Mesenchymal stem cell (in vitro differentiated cells and primary cell): Measurements from ENCODE around the gene CCDC200. TPM values are rescaled to one million over a fixed set of nuclear protein-coding genes. Genes with fewer than 3 reads are reported as not detected.
"Not testable (repeated sequence)": the region's sequence is repeated elsewhere in the genome, so short reads cannot be mapped to it uniquely, and the experiment has no call there.

Experiments
- DNase-seq: peaks from one replicate; pipeline ENCODE4 v3.0.0-alpha.2; 2013
- H2AFZ ChIP-seq: one replicate; pipeline ENCODE4 v1.6.1; 2013; ENCODE audit warnings: low read depth, mild to moderate bottlenecking, control low read depth, inconsistent platforms, low read length, moderate library complexity
- H2AK5ac ChIP-seq: 2 replicates; pipeline ENCODE4 v1.6.1; 2013; ENCODE audit warnings: low read length, moderate library complexity, mild to moderate bottlenecking, inconsistent platforms; ENCODE audit not compliant: severe bottlenecking
- H2BK120ac ChIP-seq: one replicate; pipeline ENCODE4 v1.6.1; 2013; ENCODE audit warnings: low read depth, mild to moderate bottlenecking, inconsistent platforms, low read length, moderate library complexity
- H2BK12ac ChIP-seq, 2 experiments: one replicate each; pipeline ENCODE4 v1.6.1; 2013; ENCODE audit warnings: inconsistent platforms in 2 of 2, low read length in 2 of 2, mild to moderate bottlenecking in 2 of 2, moderate library complexity in 2 of 2, control low read depth in 1 of 2
- H2BK15ac ChIP-seq: one replicate; pipeline ENCODE4 v1.6.1; 2013; ENCODE audit warnings: mild to moderate bottlenecking, low read depth, inconsistent platforms; ENCODE audit not compliant: poor library complexity, severe bottlenecking
- H2BK5ac ChIP-seq: 2 replicates; pipeline ENCODE4 v1.6.1; 2013; ENCODE audit warnings: low read depth, mild to moderate bottlenecking, low read length, control low read depth, inconsistent platforms; ENCODE audit not compliant: poor library complexity, severe bottlenecking
- H3K14ac ChIP-seq, 2 experiments: one replicate each; pipeline ENCODE4 v1.6.1; 2013; ENCODE audit warnings: inconsistent platforms in 2 of 2, low read length in 2 of 2, control low read depth in 1 of 2, mild to moderate bottlenecking in 1 of 2, moderate library complexity in 1 of 2
- H3K18ac ChIP-seq, 2 experiments: one replicate each; pipeline ENCODE4 v1.6.1; 2013; ENCODE audit warnings: inconsistent platforms in 2 of 2, low read length in 2 of 2, control low read depth in 1 of 2, low read depth in 1 of 2, mild to moderate bottlenecking in 1 of 2
- H3K23ac ChIP-seq, 2 experiments: one replicate each; pipeline ENCODE4 v1.6.1; 2013; ENCODE audit warnings: inconsistent platforms in 2 of 2, low read length in 2 of 2, mild to moderate bottlenecking in 2 of 2, moderate library complexity in 2 of 2, control low read depth in 1 of 2
- H3K27ac ChIP-seq: 2 replicates; pipeline ENCODE4 v1.5.1; 2013; ENCODE audit warnings: mild to moderate bottlenecking, moderate library complexity, low read length, control low read depth, inconsistent platforms; ENCODE audit not compliant: poor library complexity, severe bottlenecking
- H3K27me3 ChIP-seq, 2 experiments: 2 replicates each; pipeline versions ENCODE4 v1.6.1 to v1.7.0; 2013; ENCODE audit warnings: low read length in 2 of 2, mild to moderate bottlenecking in 2 of 2, moderate library complexity in 2 of 2, control low read depth in 1 of 2, inconsistent platforms in 1 of 2; ENCODE audit not compliant: control insufficient read depth in 1 of 2, insufficient read depth in 1 of 2
- H3K36me3 ChIP-seq, 2 experiments: 2 replicates each; pipeline versions ENCODE4 v1.6.1 to v1.7.0; 2013; ENCODE audit warnings: low read length in 2 of 2, control low read depth in 1 of 2, inconsistent platforms in 1 of 2, low read depth in 1 of 2, mild to moderate bottlenecking in 1 of 2; ENCODE audit not compliant: insufficient read depth in 2 of 2, control insufficient read depth in 1 of 2
- H3K4ac ChIP-seq, 2 experiments: one replicate each; pipeline ENCODE4 v1.6.1; 2013; ENCODE audit warnings: inconsistent platforms in 2 of 2, low read length in 2 of 2, mild to moderate bottlenecking in 2 of 2, moderate library complexity in 2 of 2, control low read depth in 1 of 2, low read depth in 1 of 2
- H3K4me1 ChIP-seq: 2 replicates; pipeline ENCODE4 v1.6.1; 2013; ENCODE audit warnings: low read depth, low read length, control low read depth; ENCODE audit not compliant: control insufficient read depth, insufficient read depth
- H3K4me2 ChIP-seq: 2 replicates; pipeline ENCODE4 v1.6.1; 2013; ENCODE audit warnings: low read length, mild to moderate bottlenecking, inconsistent platforms; ENCODE audit not compliant: poor library complexity, severe bottlenecking
- H3K4me3 ChIP-seq, 2 experiments: 2 replicates each; pipeline versions ENCODE4 v1.5.1 to v1.7.0; 2013; ENCODE audit warnings: low read length in 2 of 2, mild to moderate bottlenecking in 2 of 2, control low read depth in 1 of 2, low read depth in 1 of 2; ENCODE audit not compliant: insufficient read depth in 1 of 2
- H3K79me1 ChIP-seq: replicated peaks from 2 replicates; pipeline ENCODE4 v1.6.1; 2013; ENCODE audit warnings: mild to moderate bottlenecking, control low read depth, low read length, inconsistent platforms; ENCODE audit not compliant: poor library complexity, severe bottlenecking
- H3K9ac ChIP-seq: 2 replicates; pipeline ENCODE4 v1.7.0; 2013; ENCODE audit warnings: mild to moderate bottlenecking, low read length, moderate library complexity
- H3K9me3 ChIP-seq: 2 replicates; pipeline ENCODE4 v1.7.0; 2013; ENCODE audit warnings: mild to moderate bottlenecking, low read length; ENCODE audit not compliant: control insufficient read depth
- H4K8ac ChIP-seq: one replicate; pipeline ENCODE4 v1.6.1; 2013; ENCODE audit warnings: inconsistent platforms, mild to moderate bottlenecking, low read length, moderate library complexity
- H4K91ac ChIP-seq: one replicate; pipeline ENCODE4 v1.6.1; 2013; ENCODE audit warnings: mild to moderate bottlenecking, low read length, inconsistent platforms
- WGBS: methylation state at CpG from one replicate; pipeline ENCODE4 v1.1.7; 2013; ENCODE audit warnings: mixed read lengths; 5-methylcytosine and 5-hydroxymethylcytosine counted together
- polyA plus RNA-seq, 2 experiments: library from polyadenylated mRNA; stranded (reverse); fragments of 200-250 nt; gene quantifications; one replicate each; pipeline ENCODE4 v1.2.3, GENCODE V29; 2013

Gene CCDC200
- polyA plus RNA-seq (2013, experiment 1 of 2) = 0.17 TPM
- not detected for polyA plus RNA-seq (2013, experiment 2 of 2)

DNA sequence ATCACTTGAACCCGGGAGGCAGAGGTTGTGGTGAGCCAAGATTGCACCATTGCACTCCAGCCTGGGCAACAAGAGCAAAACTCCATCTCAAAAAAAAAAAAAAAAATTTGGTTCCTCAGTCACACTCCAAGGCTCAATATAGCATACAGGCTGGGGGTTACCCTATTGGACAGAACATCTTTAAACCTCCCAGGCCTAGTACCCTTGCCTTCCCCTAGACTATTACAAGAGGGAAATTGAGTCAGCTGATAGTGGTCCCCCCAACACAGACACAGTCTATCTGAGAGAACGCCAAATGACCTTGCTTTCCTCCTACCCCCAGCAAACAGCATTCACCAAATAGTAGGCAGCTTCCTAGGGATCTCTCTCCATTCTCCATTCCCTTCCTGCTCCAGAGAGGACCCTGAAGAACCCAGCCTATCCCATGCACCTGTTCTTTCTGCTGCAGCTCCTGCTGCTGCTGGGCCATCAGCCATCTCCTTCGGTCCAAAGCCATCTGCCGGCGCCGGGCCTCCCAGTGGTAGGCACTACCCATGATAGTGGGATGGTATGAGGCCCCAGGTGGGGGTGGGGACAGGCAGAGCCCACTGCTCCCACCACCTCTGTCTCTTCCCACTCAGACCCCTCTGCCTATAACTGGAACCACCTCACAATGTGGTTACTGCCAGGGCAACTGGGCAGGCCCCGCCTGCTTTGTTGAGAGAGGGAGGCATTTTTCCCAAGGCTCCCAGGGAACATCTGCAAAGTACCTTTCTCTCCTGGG is at the start of gene CCDC200:
TSS of gene CCDC200 (minus strand) at position 604 of the 763 bp plus-strand sequence. CDS start at position 535, 69 bp downstream.
- H3K79me1 ChIP-seq, H3K4me1 ChIP-seq, H3K9me3 ChIP-seq, H2AFZ ChIP-seq, H4K91ac ChIP-seq, H3K23ac ChIP-seq, H2BK15ac ChIP-seq, H3K9ac ChIP-seq, H3K27me3 ChIP-seq, H2BK5ac ChIP-seq, H4K8ac ChIP-seq, H3K4me2 ChIP-seq, H2BK120ac ChIP-seq, H3K14ac ChIP-seq, H3K4ac ChIP-seq, H3K27ac ChIP-seq, H2AK5ac ChIP-seq, H3K18ac ChIP-seq, H2BK12ac ChIP-seq, DNase-seq, H3K4me3 ChIP-seq: not testable (repeated sequence)
- H3K36me3 ChIP-seq = peaks cover 17 to 25% of the 10 kb centered on the region in 2 experiments
- WGBS = no CpG with 5 or more reads among the region's 7 CpGs

DNA sequence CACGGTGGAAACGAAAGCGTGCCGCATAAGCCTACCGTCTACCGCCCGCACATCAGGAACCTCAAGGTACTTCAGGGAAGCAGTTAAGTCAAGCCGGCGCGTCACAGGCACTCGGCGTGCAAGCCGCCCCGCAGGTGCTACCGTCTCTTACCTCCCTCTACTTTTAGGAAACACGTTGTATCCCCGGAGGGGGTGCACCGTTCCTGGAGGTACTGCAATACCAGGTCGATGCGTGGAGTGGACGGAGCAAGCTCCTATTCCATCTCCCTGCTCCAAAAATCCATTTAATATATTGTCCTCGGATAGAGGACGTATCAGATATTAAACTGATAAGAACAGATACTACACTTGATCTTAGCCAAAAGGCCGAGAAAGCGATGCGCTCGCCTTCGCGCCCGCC is 44.5 kb upstream of the CCDC200 start:
- not testable (repeated sequence) for H3K9me3 ChIP-seq, H3K27me3 ChIP-seq, H3K36me3 ChIP-seq, H2BK15ac ChIP-seq, H3K79me1 ChIP-seq, H2BK120ac ChIP-seq, H3K14ac ChIP-seq, H3K9ac ChIP-seq, DNase-seq, H2AK5ac ChIP-seq, H2BK12ac ChIP-seq, H4K91ac ChIP-seq, H4K8ac ChIP-seq, H2BK5ac ChIP-seq, H3K23ac ChIP-seq, H3K27ac ChIP-seq, H3K4ac ChIP-seq, H2AFZ ChIP-seq, H3K4me3 ChIP-seq, H3K18ac ChIP-seq, H3K4me2 ChIP-seq, H3K4me1 ChIP-seq
- WGBS = no CpG with 5 or more reads among the region's 30 CpGs

DNA sequence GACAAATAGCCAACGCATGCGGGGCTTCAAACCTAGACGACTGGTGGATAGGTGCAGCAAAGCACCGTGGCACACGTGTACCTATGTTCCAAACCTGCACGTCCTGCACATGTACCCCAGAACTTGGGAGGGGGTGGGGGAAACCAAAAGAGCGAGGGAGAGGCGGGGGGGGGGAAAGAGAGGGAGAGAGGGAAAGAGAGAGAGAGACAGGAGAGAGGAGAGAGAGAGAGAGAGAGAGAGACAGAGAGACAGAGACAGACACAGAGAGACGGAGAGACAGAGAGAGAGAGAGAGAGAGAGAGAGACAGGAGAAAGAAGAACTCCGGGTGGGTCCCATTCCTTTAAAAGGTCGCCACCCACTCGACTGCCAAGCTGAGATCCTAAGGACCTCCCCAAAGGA is 44.1 kb upstream of the CCDC200 start:
- not testable (repeated sequence) for H3K9me3 ChIP-seq, H3K4me3 ChIP-seq, H3K4me1 ChIP-seq, H3K9ac ChIP-seq, H4K8ac ChIP-seq, H3K27ac ChIP-seq, H2BK15ac ChIP-seq, H2BK5ac ChIP-seq, H2BK120ac ChIP-seq, H2AK5ac ChIP-seq, H4K91ac ChIP-seq, H2AFZ ChIP-seq, H3K27me3 ChIP-seq, DNase-seq, H3K4ac ChIP-seq, H3K36me3 ChIP-seq, H3K4me2 ChIP-seq, H2BK12ac ChIP-seq, H3K18ac ChIP-seq, H3K23ac ChIP-seq, H3K79me1 ChIP-seq, H3K14ac ChIP-seq
- WGBS = no CpG with 5 or more reads among the region's 12 CpGs

DNA sequence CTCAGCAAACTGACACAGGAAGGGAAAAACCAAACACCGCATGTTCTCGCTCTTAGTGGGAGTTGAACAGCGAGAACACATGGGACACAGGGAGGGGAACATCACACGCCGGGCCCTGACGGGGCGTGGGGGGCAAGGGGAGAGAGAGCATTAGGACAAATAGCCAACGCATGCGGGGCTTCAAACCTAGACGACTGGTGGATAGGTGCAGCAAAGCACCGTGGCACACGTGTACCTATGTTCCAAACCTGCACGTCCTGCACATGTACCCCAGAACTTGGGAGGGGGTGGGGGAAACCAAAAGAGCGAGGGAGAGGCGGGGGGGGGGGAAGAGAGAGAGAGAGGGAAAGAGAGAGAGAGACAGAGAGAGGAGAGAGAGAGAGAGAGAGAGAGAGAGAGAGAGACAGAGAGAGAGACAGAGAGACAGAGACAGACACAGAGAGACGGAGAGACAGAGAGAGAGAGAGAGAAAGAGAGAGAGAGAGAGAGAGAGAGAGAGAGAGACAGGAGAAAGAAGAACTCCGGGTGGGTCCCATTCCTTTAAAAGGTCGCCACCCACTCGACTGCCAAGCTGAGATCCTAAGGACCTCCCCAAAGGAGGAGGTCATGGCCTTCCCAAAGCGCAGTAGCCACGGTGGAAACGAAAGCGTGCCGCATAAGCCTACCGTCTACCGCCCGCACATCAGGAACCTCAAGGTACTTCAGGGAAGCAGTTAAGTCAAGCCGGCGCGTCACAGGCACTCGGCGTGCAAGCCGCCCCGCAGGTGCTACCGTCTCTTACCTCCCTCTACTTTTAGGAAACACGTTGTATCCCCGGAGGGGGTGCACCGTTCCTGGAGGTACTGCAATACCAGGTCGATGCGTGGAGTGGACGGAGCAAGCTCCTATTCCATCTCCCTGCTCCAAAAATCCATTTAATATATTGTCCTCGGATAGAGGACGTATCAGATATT is 42.4 kb upstream of the CCDC200 start:
- H3K9ac ChIP-seq, H3K23ac ChIP-seq, H2BK12ac ChIP-seq, H3K18ac ChIP-seq, H3K27me3 ChIP-seq, H3K14ac ChIP-seq, H2AK5ac ChIP-seq, H2BK120ac ChIP-seq, H3K27ac ChIP-seq, H2BK15ac ChIP-seq, H3K79me1 ChIP-seq, H2BK5ac ChIP-seq, DNase-seq, H3K4me2 ChIP-seq, H3K36me3 ChIP-seq, H3K4me1 ChIP-seq, H3K4me3 ChIP-seq, H4K8ac ChIP-seq, H3K4ac ChIP-seq, H4K91ac ChIP-seq, H3K9me3 ChIP-seq, H2AFZ ChIP-seq: not testable (repeated sequence)
- WGBS = no CpG with 5 or more reads among the region's 43 CpGs
